ENCODE data around the gene EPHX1.

- TF ChIP-seq, protein P1, sequence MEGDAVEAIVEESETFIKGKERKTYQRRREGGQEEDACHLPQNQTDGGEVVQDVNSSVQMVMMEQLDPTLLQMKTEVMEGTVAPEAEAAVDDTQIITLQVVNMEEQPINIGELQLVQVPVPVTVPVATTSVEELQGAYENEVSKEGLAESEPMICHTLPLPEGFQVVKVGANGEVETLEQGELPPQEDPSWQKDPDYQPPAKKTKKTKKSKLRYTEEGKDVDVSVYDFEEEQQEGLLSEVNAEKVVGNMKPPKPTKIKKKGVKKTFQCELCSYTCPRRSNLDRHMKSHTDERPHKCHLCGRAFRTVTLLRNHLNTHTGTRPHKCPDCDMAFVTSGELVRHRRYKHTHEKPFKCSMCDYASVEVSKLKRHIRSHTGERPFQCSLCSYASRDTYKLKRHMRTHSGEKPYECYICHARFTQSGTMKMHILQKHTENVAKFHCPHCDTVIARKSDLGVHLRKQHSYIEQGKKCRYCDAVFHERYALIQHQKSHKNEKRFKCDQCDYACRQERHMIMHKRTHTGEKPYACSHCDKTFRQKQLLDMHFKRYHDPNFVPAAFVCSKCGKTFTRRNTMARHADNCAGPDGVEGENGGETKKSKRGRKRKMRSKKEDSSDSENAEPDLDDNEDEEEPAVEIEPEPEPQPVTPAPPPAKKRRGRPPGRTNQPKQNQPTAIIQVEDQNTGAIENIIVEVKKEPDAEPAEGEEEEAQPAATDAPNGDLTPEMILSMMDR (conservative IDR thresholded peaks at IDR 0.05 in 1 of 2, IDR thresholded peaks at IDR 0.05 in 1 of 2; ENCODE audit: low read depth in 1 of 2, low read length in 2 of 2) = no peak
- TF ChIP-seq EZH2 (IDR thresholded peaks at IDR 0.05; ENCODE audit: low read length, missing control alignments) = no peak
Measured at GRCh38 chr1:225860107-225860506, 50.2 kb downstream of the EPHX1 start.

Data from fibroblast of lung (primary cell).